GM18861 (cell line): ENCODE measurements around the gene ADARB2.
A peak's percentile ranks its signal among the peaks of the same experiment; 100 is the strongest.

Experiments
- ATAC-seq: cut with Tn5 transposase; IDR thresholded peaks from one replicate; pipeline ENCODE4 v1.9.1; 2021; ENCODE audit not compliant: unreplicated experiment

The ADARB2 gene

DNA sequence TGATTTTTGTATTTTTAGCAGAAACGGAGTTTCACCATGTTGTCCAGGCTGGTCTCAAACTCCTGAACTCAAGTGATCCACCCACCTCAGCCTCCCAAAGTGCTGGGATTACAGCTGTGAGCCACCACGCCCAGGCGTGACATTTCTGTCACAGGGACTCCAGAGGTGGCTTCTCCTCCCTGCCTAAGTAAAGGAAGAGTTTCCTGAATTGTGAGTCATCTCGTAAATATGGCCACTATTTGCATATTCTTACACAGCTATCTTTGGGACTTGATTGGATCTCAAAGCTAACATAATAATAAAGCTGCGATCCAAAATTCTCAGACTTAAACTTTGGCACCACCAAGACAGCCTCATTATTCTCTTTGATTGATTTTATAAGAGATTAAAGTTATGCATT, 50.1 kb downstream of the ADARB2 start:
- ATAC-seq: no peak

DNA sequence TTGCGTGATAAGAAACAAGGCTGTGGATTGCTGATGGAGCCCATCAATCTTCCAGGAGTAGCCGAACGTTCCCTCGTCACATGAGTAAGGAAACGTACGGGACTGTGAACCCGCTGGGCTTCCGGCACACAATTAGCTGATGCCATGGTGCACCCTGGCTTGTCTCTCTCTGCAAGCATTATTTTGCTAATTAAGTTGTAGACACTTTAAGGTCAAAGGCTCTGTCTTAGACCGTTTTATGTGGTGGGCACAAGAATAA, 50.9 kb downstream of the ADARB2 start:
- ATAC-seq: no peak

DNA sequence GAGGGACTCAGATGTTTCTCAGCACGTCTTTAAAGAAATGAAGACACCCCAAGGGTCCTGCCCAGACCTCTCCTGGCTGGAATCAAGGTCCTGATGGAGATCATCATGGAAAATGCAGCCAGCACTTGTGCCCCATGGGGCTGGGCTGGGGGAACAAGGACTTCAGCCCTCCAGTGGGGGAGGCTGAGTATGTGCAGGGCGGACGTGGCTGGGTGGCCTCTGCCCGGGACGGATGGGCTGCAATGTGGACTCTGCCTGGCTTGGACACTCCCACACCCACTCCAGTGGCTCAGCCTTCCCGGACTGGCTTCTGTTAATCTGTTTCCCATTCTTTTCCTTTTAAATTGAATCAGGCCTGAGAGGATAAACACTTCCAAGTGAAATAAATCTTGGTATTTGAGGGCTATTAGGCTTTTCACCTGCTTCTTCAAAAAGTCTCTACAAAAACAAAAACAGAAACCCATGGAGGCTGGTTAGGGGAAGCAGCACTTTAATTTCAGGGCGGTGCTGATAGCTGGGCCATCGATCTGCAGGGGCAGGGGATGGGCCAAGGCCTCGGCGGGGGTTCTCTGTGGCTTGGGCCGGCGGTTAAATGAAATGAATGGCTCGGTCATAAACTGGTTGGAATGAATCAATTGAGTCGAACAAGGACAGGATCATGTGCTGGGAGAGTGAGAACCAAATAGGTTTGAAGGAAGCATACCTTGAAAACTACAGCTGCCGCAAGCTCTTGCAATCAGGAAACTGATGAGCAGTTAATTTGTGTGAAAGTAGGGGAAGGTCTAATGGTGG, 51.4 kb downstream of the ADARB2 start:
- no peak for ATAC-seq

DNA sequence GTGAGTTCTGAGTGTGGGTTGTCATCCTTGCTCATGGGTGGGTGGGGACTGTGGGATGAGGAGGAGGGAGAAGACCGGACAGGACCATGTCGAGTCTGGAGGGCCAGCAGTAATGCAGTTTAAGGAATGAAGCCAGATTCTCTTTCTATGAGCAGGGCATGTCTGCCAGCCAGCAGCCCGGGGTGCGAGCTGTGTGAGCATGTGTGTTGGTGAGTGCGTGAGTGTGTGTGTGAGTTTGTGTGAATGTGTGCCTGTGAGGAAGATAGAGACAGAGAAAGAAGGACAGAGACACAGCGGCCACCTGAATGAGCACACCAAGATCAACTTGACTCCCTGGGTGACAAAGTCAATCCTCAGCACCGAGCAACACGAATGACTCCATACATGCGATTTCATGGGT, 52.3 kb downstream of the ADARB2 start:
- no peak for ATAC-seq

DNA sequence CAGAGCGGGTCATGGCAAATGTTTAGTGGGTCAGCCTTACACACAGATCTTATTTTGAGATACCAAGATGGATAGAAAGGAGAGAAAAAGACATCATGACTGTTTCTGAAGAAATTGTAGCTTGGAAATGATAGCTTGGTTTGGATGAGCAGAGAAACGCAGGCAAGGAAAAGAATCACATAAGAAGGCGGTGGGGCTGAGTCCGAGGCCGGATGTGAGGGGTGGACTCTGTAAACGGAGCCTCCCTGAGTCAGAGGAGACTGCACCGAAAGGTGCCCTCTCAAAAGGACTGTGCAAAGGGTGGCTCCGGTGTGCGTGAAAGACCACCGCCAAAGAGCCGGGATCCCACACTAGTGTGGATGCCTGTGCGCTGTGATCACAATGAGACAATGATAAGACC, 53.7 kb downstream of the ADARB2 start:
- no peak for ATAC-seq

DNA sequence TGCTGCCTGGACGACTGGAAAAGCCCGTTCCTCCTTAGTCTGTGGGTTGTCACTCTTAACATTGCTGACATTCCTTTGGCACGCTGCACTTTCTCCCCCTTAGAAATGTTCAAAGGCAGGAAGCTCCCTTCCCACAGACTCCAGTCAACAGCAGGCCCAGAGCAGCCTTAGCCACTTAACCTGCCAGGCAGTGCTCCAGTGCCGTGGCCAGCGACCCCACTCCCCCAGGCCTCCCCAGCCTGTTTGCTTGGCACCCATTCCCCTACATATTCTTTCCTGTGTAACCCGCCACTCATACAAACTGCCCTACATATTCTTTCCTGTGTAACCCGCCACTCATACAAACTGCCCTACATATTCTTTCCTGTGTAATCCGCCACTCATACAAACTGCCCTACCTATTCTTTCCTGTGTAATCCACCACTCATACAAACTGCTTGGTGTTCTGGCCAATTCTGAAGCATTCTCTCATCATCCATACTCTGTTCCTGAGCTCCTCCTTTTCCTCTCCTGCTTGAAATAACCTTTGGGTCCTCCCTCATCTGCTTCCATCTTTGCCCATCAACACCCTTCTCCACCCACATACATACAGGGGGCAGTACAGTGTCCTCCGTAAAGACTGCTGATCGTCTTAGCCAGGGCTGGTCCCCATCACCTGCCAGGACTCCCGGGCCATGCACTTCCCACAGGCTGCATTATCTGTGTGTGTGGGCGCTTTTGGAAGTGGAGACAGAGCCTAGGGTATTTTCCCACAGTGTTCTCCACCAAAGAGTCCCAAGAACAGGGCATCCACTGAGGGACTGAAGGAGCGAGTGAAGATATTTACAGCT, 57.3 kb downstream of the ADARB2 start:
- no peak for ATAC-seq

DNA sequence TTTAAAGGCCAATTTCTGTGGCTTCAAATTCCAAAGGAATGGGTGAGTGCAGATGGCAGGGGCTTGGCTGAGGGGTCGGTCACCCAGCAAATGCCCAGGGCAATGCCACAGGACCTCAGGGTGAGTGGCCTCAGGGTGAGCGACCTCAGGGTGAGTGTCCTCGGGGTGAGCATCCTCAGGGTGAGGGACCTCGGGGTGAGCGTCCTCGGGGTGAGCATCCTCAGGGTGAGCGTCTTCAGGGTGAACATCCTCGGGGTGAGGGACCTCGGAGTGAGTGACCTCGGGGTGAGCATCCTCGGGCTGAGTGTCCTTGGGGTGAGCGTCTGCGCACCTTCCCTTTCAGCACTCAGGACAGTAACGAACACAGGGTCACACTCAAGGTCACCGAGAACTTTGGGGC, 59.2 kb downstream of the ADARB2 start:
- no peak for ATAC-seq

DNA sequence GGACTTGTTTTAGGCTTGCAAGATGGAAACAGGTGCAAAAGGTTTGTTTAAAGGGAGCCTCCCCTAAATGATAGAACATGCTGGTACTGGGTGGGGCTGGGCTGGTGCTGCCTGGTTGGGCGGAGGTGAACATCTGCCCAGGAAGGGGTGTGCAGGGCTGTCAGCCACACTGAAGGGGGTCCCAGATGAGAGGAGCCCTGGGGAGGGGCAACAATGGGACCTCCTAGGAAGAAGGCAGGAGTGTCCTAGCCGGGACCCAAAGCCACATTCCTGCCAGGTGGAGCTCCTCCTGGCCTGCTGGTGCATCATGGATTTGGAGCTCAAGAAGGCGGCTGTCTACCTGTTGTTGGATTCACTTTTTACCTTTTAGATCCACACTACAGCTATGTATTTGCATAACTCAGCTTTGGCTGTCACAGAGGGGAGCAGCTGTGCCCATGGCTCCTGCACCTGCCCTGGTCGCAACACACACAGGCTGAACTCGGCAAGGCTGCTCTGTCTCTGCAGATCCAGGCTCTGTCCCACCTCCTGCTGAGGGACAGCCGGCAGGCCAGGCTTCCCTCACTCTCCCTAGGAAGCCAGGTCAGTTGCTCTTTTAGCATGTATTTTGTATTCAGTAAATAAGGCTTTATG, 59.9 kb downstream of the ADARB2 start:
- ATAC-seq: no peak

DNA sequence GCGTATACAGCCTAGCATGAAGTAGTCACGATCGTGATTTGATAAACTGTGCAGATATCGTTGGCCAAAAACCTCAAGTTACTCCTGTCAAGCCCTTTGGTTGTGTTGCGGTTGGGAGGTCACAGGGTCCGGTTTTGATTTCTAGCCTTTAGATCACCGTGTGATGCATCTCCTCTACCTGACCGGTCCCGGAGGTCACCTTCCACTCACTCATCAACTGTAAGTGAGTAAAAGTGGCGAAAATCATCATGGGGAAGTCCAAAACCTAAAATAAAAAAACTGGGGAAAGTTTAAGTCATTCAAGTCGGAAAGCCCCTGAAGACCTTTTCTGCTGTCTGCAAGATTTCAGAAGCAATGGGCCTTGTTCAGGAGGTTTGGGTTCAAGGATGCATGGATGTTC, 62.8 kb downstream of the ADARB2 start:
- peak; percentile 49 for ATAC-seq

DNA sequence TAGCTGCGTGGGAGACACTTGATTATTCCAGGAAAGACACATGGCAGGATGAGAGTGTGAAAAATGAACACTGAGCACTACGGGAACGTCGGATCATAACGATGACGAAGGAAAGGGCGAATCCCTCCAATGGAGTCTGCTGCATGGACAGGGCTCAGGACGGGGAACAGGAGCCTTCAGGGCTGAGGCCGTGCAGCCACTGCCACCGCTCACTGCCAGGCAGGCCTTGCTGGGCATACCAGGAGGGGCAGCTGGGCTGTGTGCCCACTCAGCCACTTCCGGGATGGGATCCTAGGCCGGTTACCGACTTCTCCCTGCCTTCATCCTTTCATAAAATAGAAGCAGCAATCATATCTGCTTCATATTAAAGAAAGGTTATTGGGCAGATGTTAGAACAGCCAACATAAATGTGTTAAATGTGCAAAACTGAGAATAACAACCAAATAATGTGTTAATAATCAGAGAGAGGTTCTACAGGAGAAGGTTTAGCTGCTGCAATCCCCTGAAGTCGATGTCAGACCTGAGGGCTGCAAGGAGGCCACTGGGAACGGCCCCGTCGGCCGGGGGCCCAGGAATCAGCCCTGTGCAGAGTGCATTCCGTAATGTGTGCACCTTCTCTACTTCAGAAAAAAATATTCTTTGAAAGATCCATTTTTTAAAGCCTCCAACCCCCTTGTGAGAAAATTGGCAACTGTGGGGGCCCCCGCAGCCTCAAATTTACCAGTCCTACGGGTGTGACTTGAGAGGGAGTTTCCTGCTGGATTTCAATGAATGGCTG, 63.6 kb downstream of the ADARB2 start:
- ATAC-seq: no peak

DNA sequence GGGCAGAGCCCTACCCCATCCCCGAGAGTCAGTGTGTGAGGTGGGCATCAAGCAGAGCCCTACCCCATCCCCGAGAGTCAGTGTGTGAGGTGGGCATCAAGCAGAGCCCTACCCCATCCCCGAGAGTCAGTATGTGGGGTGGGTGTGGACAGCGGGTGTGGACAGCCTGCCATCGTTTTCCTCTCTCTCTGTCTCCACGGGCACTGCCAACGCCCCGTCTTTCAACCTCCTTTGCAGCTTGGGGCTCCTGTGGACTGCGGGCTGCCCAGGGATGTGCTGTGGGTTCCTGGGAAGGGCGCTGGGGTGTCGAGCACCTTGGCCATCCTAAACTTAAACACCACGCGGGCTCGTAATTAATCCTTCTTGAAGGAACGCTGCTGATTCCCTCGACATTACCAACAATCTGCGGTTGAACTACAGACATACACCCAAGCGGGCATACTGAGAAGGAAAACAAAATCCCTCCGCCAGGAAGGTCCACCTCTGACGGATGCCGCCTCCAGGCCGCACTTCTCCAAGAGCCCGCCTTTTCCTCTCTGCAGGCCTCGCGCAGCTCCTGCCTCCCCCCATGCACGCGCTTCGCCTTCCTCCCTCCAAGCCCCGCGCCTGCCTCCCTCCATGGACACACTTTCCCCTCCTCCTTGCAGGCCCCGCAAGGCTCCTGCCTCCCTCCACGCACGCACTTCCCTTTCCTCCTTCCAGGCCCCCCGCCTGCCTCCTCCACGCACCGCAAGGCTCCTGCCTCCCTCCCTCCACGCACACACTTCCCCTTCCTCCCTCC, 65.1 kb downstream of the ADARB2 start:
- no peak for ATAC-seq

DNA sequence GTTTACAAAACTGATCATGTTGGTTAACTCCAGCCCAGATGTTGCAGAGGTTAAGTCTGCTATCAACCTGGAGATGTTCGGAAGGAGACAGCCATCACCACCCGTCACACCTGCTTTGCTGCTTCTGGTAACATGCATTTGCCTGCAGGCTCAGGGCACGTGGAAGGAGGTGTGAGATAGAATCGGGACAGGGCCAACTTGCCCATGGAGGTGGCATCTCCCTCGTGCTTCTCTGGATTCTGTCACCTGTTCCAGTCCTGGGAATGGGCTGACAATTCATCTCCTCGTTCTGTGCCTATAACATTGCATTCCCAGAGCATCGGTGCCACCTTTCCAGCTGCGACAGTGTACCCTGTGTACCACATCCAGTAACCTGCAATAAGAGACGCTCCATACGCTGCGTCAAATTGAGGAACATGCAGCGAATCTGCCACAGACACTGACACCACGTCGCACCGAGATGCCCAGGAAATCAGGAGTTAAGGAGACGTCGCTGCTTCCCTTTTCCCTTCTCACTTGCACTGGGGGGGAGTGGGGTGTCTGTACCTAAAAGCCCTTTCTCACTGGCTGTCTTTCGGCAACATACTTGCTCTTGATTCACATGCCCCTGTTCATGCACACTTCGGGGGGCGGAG, 65.8 kb downstream of the ADARB2 start:
- ATAC-seq: no peak

DNA sequence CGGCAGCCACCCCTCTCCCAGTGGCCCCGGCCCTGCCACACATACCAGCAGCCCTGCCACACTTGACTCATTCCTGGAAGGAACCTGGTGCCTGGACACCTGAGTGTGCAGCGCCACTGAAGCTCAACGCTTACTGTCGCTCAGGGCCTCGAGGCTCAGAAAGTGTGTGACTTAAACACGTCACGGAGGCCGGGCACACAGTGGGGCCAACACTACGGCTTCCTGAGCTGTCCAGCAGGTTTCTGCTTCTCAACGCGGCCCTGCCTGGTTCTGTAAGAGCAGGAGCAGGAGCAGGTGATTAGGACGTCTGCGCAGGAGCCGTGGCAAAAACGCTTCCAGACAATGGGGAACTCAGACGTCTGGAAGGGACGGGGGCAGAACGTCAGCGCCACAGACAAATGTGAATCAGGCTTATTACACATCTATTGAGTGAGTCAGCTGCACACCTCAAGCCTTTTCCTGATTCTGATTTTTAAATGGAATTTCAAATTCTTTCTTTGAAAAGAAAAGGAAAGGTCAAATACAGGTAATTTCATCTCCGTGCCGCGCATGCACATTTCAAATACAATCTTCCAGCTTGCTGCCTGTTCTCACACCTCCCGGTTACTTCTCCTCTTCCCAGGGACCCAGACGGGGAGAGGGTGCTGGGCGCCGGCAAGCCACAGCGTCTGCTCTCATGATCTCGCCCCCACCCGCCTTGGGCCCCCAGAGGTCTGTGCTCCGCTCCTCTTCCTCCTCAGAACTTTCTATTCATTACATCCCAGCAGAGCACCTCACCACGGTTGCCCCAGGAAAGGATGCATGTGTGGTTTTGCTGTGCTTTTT, 66.6 kb downstream of the ADARB2 start:
- ATAC-seq: no peak

DNA sequence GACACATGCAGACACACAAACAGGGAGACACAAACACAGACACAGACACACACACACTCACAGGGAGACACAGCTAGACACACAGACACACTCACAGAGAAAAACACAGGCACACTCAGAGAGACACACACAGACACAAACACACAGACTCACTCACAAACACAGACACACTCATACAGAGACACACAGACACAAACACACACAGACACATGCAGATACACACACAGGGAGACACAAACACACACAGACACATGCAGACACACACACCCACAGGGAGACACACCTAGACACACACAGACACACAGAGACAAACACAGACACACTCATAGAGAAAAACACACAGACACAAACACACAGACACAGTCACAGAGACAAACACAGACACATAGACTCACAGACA, 67.9 kb downstream of the ADARB2 start:
- ATAC-seq: no peak

DNA sequence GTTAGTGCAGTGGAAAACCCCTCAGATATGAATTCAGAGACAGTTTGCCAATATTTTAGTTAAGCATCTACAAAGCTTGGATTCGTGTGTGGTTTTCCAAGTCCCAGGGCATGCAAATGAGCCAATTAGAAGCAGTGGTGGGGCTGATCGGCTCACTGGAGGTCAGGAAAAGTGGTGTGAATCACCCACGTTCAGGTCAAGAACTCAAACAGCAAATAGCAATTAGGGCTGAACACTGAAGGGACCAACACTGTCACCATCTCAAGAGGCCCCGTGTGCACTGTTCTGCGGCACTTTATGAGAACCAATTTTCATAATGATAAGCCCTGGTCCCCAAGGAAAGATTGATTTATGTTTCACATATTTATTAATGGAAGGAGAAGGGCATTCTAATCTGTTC, 68.9 kb downstream of the ADARB2 start:
- ATAC-seq: no peak

DNA sequence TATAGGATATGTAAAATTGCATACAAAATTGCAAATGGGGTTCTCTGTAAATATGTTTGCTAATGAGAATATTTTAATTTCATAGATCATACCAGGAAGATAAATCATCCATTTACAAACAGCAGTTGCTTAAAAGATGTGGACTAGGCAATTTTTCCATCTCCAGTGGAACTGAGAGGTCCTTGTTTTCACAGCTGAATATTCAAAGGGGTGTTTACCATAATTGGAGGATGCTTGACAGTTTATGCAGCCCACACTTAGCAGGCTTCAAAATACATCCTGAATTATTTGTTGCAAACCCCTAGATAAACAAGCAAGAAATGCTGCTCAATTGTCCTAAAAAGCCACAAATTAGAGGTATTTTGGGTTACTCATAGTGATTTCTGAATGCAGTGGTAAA, 69.9 kb downstream of the ADARB2 start:
- no peak for ATAC-seq

DNA sequence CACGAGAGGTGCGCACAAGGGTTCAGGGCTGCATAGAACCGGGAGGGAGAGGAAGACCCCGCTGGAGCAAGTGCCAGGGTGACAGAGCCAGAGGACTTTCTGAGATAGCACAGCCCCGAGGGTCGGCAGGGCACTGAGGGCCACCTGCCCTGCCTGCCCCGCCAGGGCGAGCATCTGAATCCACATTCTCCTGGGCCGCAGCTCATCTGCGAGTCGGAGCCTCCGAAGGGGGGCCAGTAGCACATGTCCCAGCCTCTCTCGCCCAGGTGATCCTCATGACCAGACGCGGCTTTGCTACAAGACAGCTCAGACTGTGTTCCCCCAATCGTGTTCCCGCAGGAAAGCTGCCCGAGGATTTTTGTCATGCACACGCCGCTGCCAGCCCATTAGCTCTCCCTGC, 71.2 kb downstream of the ADARB2 start:
- ATAC-seq: no peak

DNA sequence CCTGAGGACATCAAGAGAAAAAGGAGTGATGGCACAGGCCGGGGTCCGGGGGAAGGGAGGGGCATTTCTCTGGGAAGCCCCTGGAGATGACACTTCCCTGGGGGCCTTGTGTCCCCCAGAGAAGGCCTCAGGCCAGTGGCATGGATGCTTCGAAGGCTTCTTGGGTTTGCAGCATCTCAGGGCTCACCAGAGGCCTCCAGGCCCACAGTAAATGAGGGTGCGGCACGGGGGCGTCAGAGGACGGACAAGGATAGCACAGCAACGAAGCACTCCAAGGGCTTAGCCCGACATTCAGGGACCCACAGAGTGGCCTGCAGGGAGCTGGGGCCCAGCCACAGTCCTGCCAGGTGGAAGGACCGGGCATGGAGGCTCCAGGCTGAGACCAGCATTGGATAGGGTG, 71.6 kb downstream of the ADARB2 start:
- no peak for ATAC-seq

DNA sequence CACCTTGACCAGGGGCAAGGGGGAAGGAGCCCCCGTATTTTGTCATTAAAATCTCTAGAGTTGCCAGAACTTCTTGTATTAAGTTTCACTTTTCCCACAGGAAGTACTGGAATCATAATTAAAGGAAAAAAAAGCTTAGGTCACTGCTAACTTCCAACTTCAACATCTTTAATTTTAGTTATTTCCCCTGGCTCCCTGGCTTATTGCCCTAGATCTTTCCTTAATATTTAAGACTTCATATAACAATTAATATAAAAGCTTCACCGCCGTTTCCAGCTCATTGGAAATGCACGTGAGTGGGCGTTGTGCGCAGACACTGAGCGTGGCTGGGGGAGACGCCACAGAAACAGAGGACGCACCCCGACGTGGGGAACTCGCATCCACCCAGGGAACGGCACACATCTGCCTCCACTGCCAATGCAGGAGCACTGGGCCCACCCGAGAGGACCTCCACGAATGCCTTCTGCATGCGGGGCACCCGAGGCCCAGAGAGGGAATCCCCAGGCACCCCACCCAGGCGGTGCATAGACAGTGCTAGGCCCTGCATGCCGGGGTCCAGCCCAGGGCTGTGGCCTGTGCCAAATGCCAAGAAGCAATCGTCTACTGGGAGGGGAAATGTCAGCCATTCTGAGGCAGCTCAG, 72.2 kb downstream of the ADARB2 start:
- no peak for ATAC-seq
